Adrenal gland (tissue), 5 donors: ENCODE measurements around the gene LARP1.

Experiments used
- POLR2A ChIP-seq, 2 donors: fragments of 450-650 bp; IDR thresholded peaks; one replicate each; pipeline ENCODE4 v1.6.1; 2017; ENCODE audit warnings: antibody characterized with exemption in 2 of 2, mild to moderate bottlenecking in 2 of 2, moderate library complexity in 1 of 2
- TF ChIP-seq, protein P1 (sequence below), 6 experiments: fragments of 450-650 bp in 4 of 6; fragments of 200-600 bp in 2 of 6; sonication (generic) in 1 of 6; IDR thresholded peaks; 1 replicate in 5 of 6; 2 replicates in 1 of 6; pipeline versions ENCODE4 v1.5.1 to v1.8.0; 2016 to 2021; ENCODE audit warnings: antibody characterized with exemption in 6 of 6, mild to moderate bottlenecking in 2 of 6, moderate library complexity in 1 of 6
- donor health status: DM: no; HTN: no; CAD: no.

DNA sequence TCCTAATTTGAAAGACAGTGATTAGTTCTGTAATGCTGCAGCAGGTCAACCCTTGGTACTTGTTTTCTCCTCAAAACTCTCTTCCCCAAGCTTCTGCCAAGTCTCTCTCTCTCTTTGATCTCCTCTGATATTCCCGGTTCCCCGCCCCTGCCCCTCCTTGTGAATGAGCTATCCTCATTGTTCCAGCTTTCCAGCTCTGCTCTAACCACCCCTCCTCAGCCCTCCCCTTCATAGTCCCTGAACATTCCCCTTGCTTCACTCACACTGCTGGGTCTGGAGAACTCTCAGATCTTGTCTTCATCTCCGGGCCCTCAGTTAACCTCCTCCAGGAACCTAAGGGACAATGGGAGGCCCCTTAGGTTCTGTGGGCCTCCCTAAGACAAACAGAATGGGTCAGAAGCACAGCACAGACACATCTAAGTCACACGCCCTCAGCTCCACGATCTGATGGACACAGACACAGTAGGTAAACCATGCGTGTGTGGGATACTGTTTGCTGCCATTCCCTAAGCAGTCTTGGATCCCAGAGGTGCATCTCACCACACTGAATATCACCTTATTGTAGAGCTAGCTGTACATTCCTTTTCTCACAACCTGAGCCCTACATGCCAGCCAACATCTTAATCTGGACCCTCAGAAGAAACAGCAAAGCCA lies 17.4 kb upstream of the LARP1 start:
- TF ChIP-seq, protein P1, sequence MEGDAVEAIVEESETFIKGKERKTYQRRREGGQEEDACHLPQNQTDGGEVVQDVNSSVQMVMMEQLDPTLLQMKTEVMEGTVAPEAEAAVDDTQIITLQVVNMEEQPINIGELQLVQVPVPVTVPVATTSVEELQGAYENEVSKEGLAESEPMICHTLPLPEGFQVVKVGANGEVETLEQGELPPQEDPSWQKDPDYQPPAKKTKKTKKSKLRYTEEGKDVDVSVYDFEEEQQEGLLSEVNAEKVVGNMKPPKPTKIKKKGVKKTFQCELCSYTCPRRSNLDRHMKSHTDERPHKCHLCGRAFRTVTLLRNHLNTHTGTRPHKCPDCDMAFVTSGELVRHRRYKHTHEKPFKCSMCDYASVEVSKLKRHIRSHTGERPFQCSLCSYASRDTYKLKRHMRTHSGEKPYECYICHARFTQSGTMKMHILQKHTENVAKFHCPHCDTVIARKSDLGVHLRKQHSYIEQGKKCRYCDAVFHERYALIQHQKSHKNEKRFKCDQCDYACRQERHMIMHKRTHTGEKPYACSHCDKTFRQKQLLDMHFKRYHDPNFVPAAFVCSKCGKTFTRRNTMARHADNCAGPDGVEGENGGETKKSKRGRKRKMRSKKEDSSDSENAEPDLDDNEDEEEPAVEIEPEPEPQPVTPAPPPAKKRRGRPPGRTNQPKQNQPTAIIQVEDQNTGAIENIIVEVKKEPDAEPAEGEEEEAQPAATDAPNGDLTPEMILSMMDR (IDR thresholded peaks at IDR 0.05): no peak
- no peak for TF ChIP-seq POLR2A (IDR thresholded peaks at IDR 0.05)
